ENCODE results near the gene OST4. TPM values are rescaled to one million over a fixed set of nuclear protein-coding genes. Genes with fewer than 3 reads are reported as not detected.

Gene OST4
- total RNA-seq, 1 donor from 2014 or later, result 215 TPM

GRCh38 chr2:27086090-27086723, 14.8 kb upstream of the OST4 start:
- Mint-ChIP-seq H3K36me3 (ENCODE audit: unreplicated experiment) (peaks cover under 1% of the 10 kb centered on the region), H3K27ac (ENCODE audit: unreplicated experiment) (no peak overlapping the region), H3K9me3 (ENCODE audit: unreplicated experiment) (peaks cover 5% of the 10 kb centered on the region), H3K27me3 (ENCODE audit: unreplicated experiment) (peaks cover 7% of the 10 kb centered on the region), H3K4me3 (ENCODE audit: unreplicated experiment) (peak overlapping the region; percentile 85), H3K4me1 (ENCODE audit: low read depth, unreplicated experiment) (peaks cover 8% of the 10 kb centered on the region)
- TF ChIP-seq CTCF (IDR thresholded peaks at IDR 0.05; ENCODE audit: partially characterized antibody, unreplicated experiment), result peak; percentile 97
- DNase-seq, result peak; percentile 99

- Mint-ChIP-seq H3K4me1 (ENCODE audit: low read depth, unreplicated experiment) (peaks cover 14% of the 10 kb centered on the region), H3K36me3 (ENCODE audit: unreplicated experiment) (peaks cover 6% of the 10 kb centered on the region), H3K4me3 (ENCODE audit: unreplicated experiment) (peak overlapping the region; percentile 70), H3K27me3 (ENCODE audit: unreplicated experiment) (peaks cover 8% of the 10 kb centered on the region), H3K27ac (ENCODE audit: unreplicated experiment) (no peak overlapping the region), H3K9me3 (ENCODE audit: unreplicated experiment) (peaks cover 5% of the 10 kb centered on the region)
- no peak for TF ChIP-seq CTCF (IDR thresholded peaks at IDR 0.05; ENCODE audit: partially characterized antibody, unreplicated experiment)
- DNase-seq, result peak; percentile 65
Observed at GRCh38 chr2:27085673-27086089, 14.2 kb upstream of the OST4 start.

GRCh38 chr2:27085062-27085672, 13.7 kb upstream of the OST4 start:
- Mint-ChIP-seq H3K9me3 (ENCODE audit: unreplicated experiment) (peaks cover 7% of the 10 kb centered on the region), H3K4me3 (ENCODE audit: unreplicated experiment) (peak overlapping the region; percentile 70), H3K4me1 (ENCODE audit: low read depth, unreplicated experiment) (peaks cover 16% of the 10 kb centered on the region)

GRCh38 chr2:27084297-27085061, 13.0 kb upstream of the OST4 start:
- Mint-ChIP-seq H3K36me3 (ENCODE audit: unreplicated experiment) (peaks cover 6% of the 10 kb centered on the region), H3K4me1 (ENCODE audit: low read depth, unreplicated experiment) (peaks cover 21% of the 10 kb centered on the region), H3K9me3 (ENCODE audit: unreplicated experiment) (peaks cover 9% of the 10 kb centered on the region), H3K27me3 (ENCODE audit: unreplicated experiment) (peaks cover 12% of the 10 kb centered on the region), H3K4me3 (ENCODE audit: unreplicated experiment) (no peak overlapping the region), H3K27ac (ENCODE audit: unreplicated experiment) (no peak overlapping the region)
- DNase-seq, result no peak
- no peak for TF ChIP-seq CTCF (IDR thresholded peaks at IDR 0.05; ENCODE audit: partially characterized antibody, unreplicated experiment)

More at GRCh38 chr2:27085062-27085672, 13.7 kb upstream of the OST4 start:
- peaks cover 10% of the 10 kb centered on the region for H3K27me3 Mint-ChIP-seq (ENCODE audit: unreplicated experiment)
- H3K27ac Mint-ChIP-seq (ENCODE audit: unreplicated experiment), result no peak overlapping the region
- no peak for DNase-seq
- peaks cover 6% of the 10 kb centered on the region for H3K36me3 Mint-ChIP-seq (ENCODE audit: unreplicated experiment)
- TF ChIP-seq CTCF (IDR thresholded peaks at IDR 0.05; ENCODE audit: partially characterized antibody, unreplicated experiment), result no peak
